HepG2 (cell line): ENCODE data around the gene GALNT18.

Experiments
- ATF1 ChIP-seq: IDR thresholded peaks from 2 replicates; pipeline ENCODE4 v1.6.1; 2016; ENCODE audit warnings: mild to moderate bottlenecking, control low read depth
- ZNF143 ChIP-seq: sonication (generic); formaldehyde crosslinking; IDR thresholded peaks from 2 replicates; pipeline ENCODE4 v1.4.0; 2020; ENCODE audit warnings: missing genetic modification reagents
- ZNF24 ChIP-seq: fragments of 450-650 bp; IDR thresholded peaks from 2 replicates; pipeline ENCODE4 v1.6.1; 2017; ENCODE audit warnings: antibody characterized with exemption, mild to moderate bottlenecking
- TF ChIP-seq, protein P1 (sequence below): sonication (generic); formaldehyde crosslinking; IDR thresholded peaks from 2 replicates; pipeline ENCODE4 v1.4.0; 2020; ENCODE audit warnings: missing genetic modification reagents

DNA sequence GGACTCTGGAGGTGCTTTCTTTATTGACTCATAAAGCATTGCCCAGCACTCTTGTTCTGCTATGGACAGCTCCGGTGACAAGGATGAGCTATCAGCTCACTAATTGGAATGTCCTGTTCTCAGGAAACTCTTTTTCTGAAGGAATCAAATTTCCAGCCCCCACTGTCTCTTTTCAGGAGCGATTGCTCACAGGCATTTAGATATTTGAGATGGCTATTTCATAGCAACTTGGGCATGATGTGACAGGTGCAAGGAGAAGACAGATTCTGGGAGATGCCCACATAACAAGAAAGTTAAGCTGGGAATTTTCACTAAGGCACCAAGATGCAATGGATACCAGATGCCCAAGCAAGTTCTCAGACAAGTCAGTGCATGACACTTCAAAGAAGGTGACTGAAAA lies 145.3 kb downstream of the GALNT18 start:
- no peak for TF ChIP-seq ATF1 (CRISPR knock-in tag)
- TF ChIP-seq, protein P1, sequence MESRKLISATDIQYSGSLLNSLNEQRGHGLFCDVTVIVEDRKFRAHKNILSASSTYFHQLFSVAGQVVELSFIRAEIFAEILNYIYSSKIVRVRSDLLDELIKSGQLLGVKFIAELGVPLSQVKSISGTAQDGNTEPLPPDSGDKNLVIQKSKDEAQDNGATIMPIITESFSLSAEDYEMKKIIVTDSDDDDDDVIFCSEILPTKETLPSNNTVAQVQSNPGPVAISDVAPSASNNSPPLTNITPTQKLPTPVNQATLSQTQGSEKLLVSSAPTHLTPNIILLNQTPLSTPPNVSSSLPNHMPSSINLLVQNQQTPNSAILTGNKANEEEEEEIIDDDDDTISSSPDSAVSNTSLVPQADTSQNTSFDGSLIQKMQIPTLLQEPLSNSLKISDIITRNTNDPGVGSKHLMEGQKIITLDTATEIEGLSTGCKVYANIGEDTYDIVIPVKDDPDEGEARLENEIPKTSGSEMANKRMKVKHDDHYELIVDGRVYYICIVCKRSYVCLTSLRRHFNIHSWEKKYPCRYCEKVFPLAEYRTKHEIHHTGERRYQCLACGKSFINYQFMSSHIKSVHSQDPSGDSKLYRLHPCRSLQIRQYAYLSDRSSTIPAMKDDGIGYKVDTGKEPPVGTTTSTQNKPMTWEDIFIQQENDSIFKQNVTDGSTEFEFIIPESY (CRISPR knock-in tag) = no peak
- TF ChIP-seq ZNF24 = no peak
- no peak for TF ChIP-seq ZNF143 (CRISPR knock-in tag)
